Upper lobe of right lung (tissue), 1 donor: ENCODE measurements around the gene IL1RL2. TPM values are rescaled to one million over a fixed set of nuclear protein-coding genes. Genes with fewer than 3 reads are reported as not detected.

Source experiments
- ATAC-seq: fragments of 200-7000 bp; cut with Tn5 transposase; one replicate; pipeline ENCODE4 v1.9.1; 2020; ENCODE audit warnings: mild to moderate bottlenecking, moderate library complexity
- DNase-seq: peaks from one replicate; pipeline ENCODE4 v3.0.0-alpha.2; 2020
- H3K27ac ChIP-seq: fragments of 200-600 bp; one replicate; pipeline ENCODE4 v1.8.0; 2022
- H3K27me3 ChIP-seq: fragments of 200-600 bp; one replicate; pipeline ENCODE4 v1.8.0; 2022; ENCODE audit warnings: mild to moderate bottlenecking
- H3K36me3 ChIP-seq: fragments of 200-600 bp; one replicate; pipeline ENCODE4 v1.8.0; 2022
- H3K4me1 ChIP-seq: fragments of 200-600 bp; one replicate; pipeline ENCODE4 v1.8.0; 2022
- H3K4me3 ChIP-seq: fragments of 200-600 bp; one replicate; pipeline ENCODE4 v1.8.0; 2022; ENCODE audit warnings: mild to moderate bottlenecking
- H3K9me3 ChIP-seq: fragments of 200-600 bp; one replicate; pipeline ENCODE4 v1.8.0; 2022
- CTCF ChIP-seq: fragments of 200-600 bp; IDR thresholded peaks from one replicate; pipeline ENCODE4 v1.8.0; 2022; ENCODE audit warnings: antibody characterized with exemption
- intact Hi-C: fragments of 100-400 bp; cut with DNase I; formaldehyde crosslinking; loops from one replicate; pipeline ENCODE4 v1.11.0; 2022
- total RNA-seq: library from RNA; stranded (reverse); fragmentation: NEBNext Ultra II Directional; extraction: Animal tissue kit (Norgen Biotek cat#: 25700); gene quantifications from one replicate; pipeline ENCODE4 v1.2.1, GENCODE V29; 2021
- donor health status: DM: no; HTN: yes; CAD: no; lungs with severe emphysema.

Gene IL1RL2
- total RNA-seq, 1 donor from 2014 or later, result 0.58 TPM

DNA sequence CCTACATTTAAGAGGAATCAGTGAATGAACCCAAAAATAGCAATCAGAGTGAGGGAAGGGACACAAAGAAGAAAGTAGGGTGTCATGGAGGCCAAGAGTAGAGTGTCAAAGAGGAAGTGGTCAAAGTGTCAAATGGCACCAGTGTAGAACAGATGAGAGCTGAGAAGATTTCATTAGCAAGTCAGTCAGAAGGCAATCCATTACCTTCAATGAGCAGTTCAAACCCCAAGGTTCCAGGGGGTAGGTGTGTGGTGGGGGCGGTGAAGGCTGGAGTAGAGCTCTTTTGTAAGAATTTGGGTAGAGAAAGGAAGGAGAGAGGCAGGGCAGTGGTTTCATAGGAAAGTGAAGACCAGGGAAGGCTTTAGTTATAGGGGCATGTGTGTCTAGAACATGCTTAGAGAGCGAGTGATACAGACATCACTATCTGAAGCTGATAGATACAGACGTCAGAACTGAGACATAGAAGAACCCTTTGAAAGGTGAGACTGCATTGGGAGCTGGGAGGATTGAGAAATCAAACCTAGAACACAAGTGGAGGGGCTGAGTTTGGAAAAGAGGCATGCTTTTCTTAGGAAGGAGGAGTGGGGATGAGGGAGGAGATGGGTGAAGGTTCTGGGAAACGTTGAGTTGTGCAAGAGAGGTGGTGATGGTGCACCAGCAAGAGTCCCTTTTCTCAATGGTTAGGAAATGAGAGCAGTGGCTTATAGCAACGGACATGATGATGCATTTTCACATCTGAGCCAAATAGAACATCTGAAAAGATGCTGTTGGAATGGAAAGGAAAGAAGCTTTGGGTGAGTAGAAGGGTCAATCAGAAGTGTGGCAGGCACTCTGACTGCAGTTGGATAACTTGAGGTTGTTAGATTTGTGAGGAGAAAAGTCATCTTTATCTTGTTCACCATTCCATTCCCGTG is 75.7 kb downstream of the IL1RL2 start:
- Histone ChIP-seq H3K4me1 (no peaks in the 10 kb centered on the region), H3K4me3 (no peak overlapping the region), H3K27me3 (no peaks in the 10 kb centered on the region), H3K27ac (no peak overlapping the region), H3K36me3 (no peaks in the 10 kb centered on the region), H3K9me3 (no peaks in the 10 kb centered on the region)
- TF ChIP-seq CTCF, result no peak
- ATAC-seq, result peak; percentile 33
- intact Hi-C loops, result no loop called here
- no peak for DNase-seq

GRCh38 chr2:102264952-102265351 is 78.1 kb downstream of the IL1RL2 start:
- DNase-seq (no peak), ATAC-seq (no peak)
- intact Hi-C loops, result no loop called here
- Histone ChIP-seq H3K4me1 (peaks cover 6% of the 10 kb centered on the region), H3K4me3 (no peak overlapping the region), H3K9me3 (no peaks in the 10 kb centered on the region), H3K27me3 (no peaks in the 10 kb centered on the region), H3K36me3 (no peaks in the 10 kb centered on the region), H3K27ac (no peak overlapping the region)
- no peak for TF ChIP-seq CTCF

GRCh38 chr2:102266204-102266603 is 79.4 kb downstream of the IL1RL2 start:
- no peak overlapping the region for H3K4me3 ChIP-seq
- no peak overlapping the region for H3K27ac ChIP-seq
- H3K4me1 ChIP-seq, result peaks cover 6% of the 10 kb centered on the region
- no peaks in the 10 kb centered on the region for H3K36me3 ChIP-seq
- intact Hi-C loops, result no loop called here
- no peak for ATAC-seq
- no peaks in the 10 kb centered on the region for H3K9me3 ChIP-seq
- TF ChIP-seq CTCF, result no peak
- no peaks in the 10 kb centered on the region for H3K27me3 ChIP-seq
- no peak for DNase-seq

GRCh38 chr2:102267774-102268173 is 81.0 kb downstream of the IL1RL2 start:
- no peak for DNase-seq
- intact Hi-C loops, result no loop called here
- no peak overlapping the region for H3K27ac ChIP-seq

DNA sequence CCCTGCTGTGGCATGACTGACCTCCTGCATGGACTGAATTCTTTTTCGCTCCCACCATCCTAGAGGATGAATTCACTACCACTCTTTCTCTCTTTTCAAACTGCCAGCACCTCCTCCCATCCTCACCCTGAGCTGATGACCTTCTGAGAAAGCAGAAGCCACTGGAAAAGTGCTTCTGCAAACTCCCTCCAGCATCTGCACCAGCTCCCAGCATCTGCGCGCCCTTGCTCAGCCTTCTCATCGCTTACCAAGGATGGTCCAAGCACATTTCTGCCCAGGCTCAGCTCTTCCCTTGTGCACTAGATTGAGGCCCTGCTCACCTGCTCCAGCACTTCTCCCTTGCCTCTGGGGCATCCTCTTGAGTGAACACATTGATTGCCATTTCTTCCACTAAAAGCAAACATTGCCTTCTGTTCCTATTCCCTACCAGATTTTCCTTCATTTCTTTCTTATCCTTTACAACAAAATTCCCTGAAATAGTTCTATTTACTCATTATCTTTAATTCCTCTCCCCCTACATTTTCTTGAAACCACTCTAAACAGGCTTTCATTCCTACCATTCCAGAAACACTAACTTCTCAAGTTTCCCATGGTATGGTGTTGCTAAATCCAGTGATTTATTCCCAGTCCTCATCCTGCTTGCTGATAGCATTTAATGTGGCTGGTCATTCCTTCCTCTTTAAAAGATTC is 81.8 kb downstream of the IL1RL2 start:
- H3K27me3 ChIP-seq, result no peaks in the 10 kb centered on the region
- H3K9me3 ChIP-seq, result no peaks in the 10 kb centered on the region
- H3K36me3 ChIP-seq, result no peaks in the 10 kb centered on the region
- no peak for TF ChIP-seq CTCF
- intact Hi-C loops, result no loop called here
- peaks cover 10% of the 10 kb centered on the region for H3K4me1 ChIP-seq
- DNase-seq (no peak), ATAC-seq (peak; percentile 20)
- H3K27ac ChIP-seq, result no peak overlapping the region
- H3K4me3 ChIP-seq, result no peak overlapping the region

More at GRCh38 chr2:102267774-102268173, 81.0 kb downstream of the IL1RL2 start:
- H3K4me3 ChIP-seq, result no peak overlapping the region
- no peak for ATAC-seq
- H3K36me3 ChIP-seq, result no peaks in the 10 kb centered on the region
- H3K9me3 ChIP-seq, result no peaks in the 10 kb centered on the region
- H3K4me1 ChIP-seq, result peaks cover 6% of the 10 kb centered on the region
- no peak for TF ChIP-seq CTCF
- H3K27me3 ChIP-seq, result no peaks in the 10 kb centered on the region
